OCI-LY1 (cell line): ENCODE measurements around the gene PACSIN1.

Source experiments
- CTCF ChIP-seq: fragments of 200-600 bp; sonication (generic), shearing (Covaris generic); IDR thresholded peaks from 2 replicates; pipeline ENCODE4 v1.5.1; 2017; ENCODE audit warnings: mild to moderate bottlenecking, antibody characterized with exemption, low read length, moderate library complexity, mixed read lengths
- EZH2 ChIP-seq: fragments of 200-600 bp; sonication (generic), shearing (Covaris generic); IDR thresholded peaks from 2 replicates; pipeline ENCODE4 v1.8.0; 2017; ENCODE audit warnings: borderline replicate concordance, mixed run types, mild to moderate bottlenecking, antibody characterized with exemption, low read length, moderate library complexity, mixed read lengths

DNA sequence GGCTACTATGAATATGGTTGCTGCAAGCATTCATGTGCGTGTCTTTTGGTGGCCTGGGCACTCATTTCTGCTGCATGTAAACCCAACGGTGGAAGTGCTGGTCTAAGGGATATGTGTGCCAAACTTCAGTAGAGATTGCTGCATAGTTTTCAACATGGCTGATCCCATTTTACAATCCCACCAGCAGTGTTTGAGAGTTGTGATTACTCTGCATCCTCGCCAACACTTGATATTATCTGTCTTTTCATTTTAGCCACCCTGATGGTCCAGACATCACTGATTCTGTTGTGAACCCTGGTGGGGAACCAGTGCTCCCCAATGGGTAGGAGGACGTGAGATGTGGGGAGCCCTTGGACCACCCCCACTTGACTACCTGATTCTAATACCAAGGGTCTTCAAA lies 27.5 kb downstream of the PACSIN1 start:
- TF ChIP-seq CTCF (no peak), EZH2 (no peak)
